ENCODE results near the gene TMEM272. TPM values are rescaled to one million over a fixed set of nuclear protein-coding genes. Genes with fewer than 3 reads are reported as not detected.
A peak's percentile ranks its signal among the peaks of the same experiment; 100 is the strongest.
"Not testable (repeated sequence)": the region's sequence is repeated elsewhere in the genome, so short reads cannot be mapped to it uniquely, and the experiment has no call there.

TMEM272 gene
- total and polyA plus RNA-seq, 12 donors = 0.09 to 2.7 (median 0.56) TPM

DNA sequence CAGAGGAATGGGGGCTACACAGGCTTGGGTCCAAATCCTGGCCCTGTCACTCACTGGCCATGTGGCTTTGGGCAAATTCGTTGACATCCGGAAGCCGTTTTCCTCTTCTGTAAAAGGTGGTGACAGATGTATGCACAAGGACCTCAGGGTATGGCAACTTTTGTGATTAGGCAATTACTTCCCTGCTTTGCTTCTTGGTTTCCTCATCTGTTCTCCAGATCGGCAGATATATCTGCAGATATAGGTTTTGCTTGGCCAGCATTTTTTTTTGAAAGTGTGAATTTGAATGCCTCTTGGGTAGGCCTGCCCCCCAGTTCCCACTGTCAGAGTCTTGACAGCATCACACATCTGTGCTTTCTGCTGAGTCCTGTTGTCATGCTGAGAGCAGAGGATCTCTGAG lies 17.7 kb downstream of the TMEM272 start:
- intact Hi-C loops (cut with DNase I) = no loop called here
- no peak for DNase-seq
- TF ChIP-seq, protein P1, sequence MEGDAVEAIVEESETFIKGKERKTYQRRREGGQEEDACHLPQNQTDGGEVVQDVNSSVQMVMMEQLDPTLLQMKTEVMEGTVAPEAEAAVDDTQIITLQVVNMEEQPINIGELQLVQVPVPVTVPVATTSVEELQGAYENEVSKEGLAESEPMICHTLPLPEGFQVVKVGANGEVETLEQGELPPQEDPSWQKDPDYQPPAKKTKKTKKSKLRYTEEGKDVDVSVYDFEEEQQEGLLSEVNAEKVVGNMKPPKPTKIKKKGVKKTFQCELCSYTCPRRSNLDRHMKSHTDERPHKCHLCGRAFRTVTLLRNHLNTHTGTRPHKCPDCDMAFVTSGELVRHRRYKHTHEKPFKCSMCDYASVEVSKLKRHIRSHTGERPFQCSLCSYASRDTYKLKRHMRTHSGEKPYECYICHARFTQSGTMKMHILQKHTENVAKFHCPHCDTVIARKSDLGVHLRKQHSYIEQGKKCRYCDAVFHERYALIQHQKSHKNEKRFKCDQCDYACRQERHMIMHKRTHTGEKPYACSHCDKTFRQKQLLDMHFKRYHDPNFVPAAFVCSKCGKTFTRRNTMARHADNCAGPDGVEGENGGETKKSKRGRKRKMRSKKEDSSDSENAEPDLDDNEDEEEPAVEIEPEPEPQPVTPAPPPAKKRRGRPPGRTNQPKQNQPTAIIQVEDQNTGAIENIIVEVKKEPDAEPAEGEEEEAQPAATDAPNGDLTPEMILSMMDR (IDR thresholded peaks at IDR 0.05) = no peak

DNA sequence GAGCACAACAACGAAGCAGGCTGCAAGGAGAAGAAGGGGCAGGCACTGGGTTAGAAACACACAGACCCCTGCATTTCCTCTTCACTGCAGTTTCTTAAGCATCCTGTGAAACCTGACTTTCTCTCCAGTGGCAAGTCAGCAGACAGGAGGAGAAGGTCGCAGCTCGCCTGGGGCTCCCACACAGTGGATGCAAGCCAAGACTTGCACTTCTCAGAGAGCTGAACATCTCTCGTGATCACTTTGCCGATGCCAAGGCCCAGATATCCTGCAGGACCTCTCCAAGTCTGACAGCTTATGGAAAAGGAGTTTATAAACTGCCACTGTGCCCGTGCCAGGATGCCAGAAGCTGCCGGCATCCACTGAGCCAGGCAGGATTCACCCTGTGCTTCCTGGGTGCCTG lies 18.4 kb downstream of the TMEM272 start:
- H3K36me3 ChIP-seq = no peaks in the 10 kb centered on the region
- no peaks in the 10 kb centered on the region for H3K9me3 ChIP-seq
- DNase-seq = peak; percentile 57 to 76
- TF ChIP-seq, protein P1 (IDR thresholded peaks at IDR 0.05) = no peak
- peaks cover 4 to 70% (median 42%) of the 10 kb centered on the region in 9 donors for H3K4me1 ChIP-seq
- H3K4me3 ChIP-seq = peak overlapping the region in 5 of 10 donors; percentile 1 to 15 (median 13)
- H3K27ac ChIP-seq = peak overlapping the region in 9 of 10 donors; percentile 39 to 83 (median 70)
- intact Hi-C loops (cut with DNase I) = no loop called here
- 12 to 21% methylated on average over 7 of the region's 7 CpGs for WGBS, 2 donors
- peak; percentile 45 to 92 (median 83) for ATAC-seq
- H3K27me3 ChIP-seq = no peaks in the 10 kb centered on the region

More for the DNA sequence above, 17.7 kb downstream of the TMEM272 start:
- no peaks in the 10 kb centered on the region for H3K9me3 ChIP-seq
- peak overlapping the region in 9 of 10 donors; percentile 39 to 83 (median 70) for H3K27ac ChIP-seq
- no peaks in the 10 kb centered on the region for H3K36me3 ChIP-seq
- peak in 1 of 8 donors; percentile 2 for ATAC-seq
- no peak overlapping the region for H3K4me3 ChIP-seq
- WGBS, 2 donors = 47 to 52% methylated on average over 4 of the region's 4 CpGs
- H3K4me1 ChIP-seq = peaks cover 4 to 68% (median 42%) of the 10 kb centered on the region in 9 donors
- H3K27me3 ChIP-seq = no peaks in the 10 kb centered on the region

DNA sequence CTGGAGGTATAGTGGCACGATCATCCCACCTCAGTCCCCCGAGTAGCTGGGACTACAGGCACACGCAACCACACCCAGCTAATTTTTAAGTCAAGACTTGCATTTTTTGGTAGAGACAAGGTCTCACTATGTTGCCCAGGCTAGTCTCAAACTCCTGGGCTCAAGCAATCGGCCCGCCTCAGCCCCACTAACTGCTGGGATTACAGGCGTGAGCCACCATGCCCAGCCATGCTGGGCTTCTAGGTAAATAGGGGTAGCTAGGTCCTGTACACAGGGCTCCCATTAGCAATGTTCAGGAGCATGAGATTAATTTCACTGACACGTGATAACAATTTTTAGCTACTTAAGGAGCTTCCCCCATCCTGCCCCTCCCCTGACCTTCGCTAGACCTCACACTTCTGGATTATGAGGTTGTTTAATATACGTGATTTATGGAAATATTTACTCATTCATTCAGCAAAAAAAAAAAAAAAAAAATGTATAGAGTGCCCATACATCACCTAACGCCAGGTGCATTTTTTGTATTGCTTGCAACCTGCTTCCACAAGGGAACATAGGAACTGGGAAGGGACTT lies 19.2 kb downstream of the TMEM272 start:
- no peaks in the 10 kb centered on the region for H3K36me3 ChIP-seq
- H3K27me3 ChIP-seq = no peaks in the 10 kb centered on the region
- no peaks in the 10 kb centered on the region for H3K9me3 ChIP-seq
- peak overlapping the region in 8 of 10 donors; percentile 28 to 83 (median 70) for H3K27ac ChIP-seq
- H3K4me3 ChIP-seq = no peak overlapping the region
- ATAC-seq (no peak), DNase-seq (no peak)
- intact Hi-C loops (cut with DNase I) = no loop called here
- peaks cover 4 to 78% (median 42%) of the 10 kb centered on the region in 9 donors for H3K4me1 ChIP-seq
- 83 to 87% methylated on average over 10 of the region's 10 CpGs for whole genome bisulfite sequencing, 2 donors
- TF ChIP-seq, protein P1 (IDR thresholded peaks at IDR 0.05) = no peak

DNA sequence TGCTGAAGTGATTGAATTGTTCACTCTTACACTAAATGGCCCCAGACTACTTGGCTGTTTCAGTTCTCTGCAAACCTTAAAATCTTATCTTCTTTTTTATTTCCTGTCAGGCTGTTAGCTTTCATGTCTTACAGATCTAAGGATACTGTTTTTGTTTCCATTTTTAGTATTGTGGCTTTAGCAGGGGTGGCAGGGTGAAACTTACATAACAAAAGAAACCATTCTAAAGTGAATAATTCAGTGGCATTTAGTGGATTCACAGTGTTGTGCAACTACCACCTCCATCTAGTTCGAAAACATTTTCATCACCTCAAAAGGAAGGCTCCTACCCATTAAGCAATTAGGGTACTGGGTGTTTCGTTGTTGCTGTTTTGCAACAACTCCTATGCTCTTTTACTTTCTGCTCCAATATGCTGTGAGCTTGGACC lies 19.8 kb downstream of the TMEM272 start:
- peak in 2 of 8 donors; percentile 18 to 37 for ATAC-seq
- TF ChIP-seq, protein P1 (IDR thresholded peaks at IDR 0.05) = no peak
- intact Hi-C loops (cut with DNase I) = no loop called here
- Histone ChIP-seq H3K27me3 (no peaks in the 10 kb centered on the region), H3K36me3 (no peaks in the 10 kb centered on the region), H3K4me3 (peak overlapping the region in 1 of 10 donors; percentile 18), H3K27ac (peak overlapping the region in 7 of 10 donors; percentile 28 to 83 (median 61)), H3K4me1 (peaks cover 4 to 81% (median 42%) of the 10 kb centered on the region in 9 donors), H3K9me3 (no peaks in the 10 kb centered on the region)
- WGBS, 2 donors = 63 to 67% methylated on average over 2 of the region's 2 CpGs
- DNase-seq = no peak

DNA sequence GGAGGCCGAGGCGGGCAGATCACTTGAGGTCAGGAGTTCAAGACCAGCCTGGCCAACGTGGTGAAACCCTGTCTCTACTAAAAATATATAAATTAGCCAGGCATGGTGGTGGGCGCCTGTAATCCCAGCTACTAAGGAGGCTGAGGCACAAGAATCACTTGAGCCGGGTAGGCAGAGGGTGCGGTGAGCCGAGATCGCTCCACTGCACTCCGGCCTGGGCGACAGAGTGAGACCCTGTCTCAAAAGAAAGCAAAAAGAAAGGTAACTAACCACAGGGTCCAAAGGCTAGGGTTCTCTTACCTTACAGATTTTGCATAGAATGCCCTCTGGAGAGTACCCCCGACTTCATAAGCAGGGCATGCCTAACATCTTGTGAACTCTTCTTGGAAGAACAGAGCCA lies 20.3 kb downstream of the TMEM272 start:
- H3K9me3 ChIP-seq; intact Hi-C loops (cut with DNase I); H3K27me3 ChIP-seq; H3K36me3 ChIP-seq; ATAC-seq; DNase-seq: not testable (repeated sequence)
- 87 to 88% methylated on average over 11 of the region's 11 CpGs for WGBS, 2 donors
- Histone ChIP-seq H3K4me1 (peaks cover 4 to 82% (median 42%) of the 10 kb centered on the region in 9 donors), H3K4me3 (peak overlapping the region in 1 of 10 donors; percentile 18), H3K27ac (peak overlapping the region in 6 of 10 donors; percentile 6 to 83 (median 68))
